GM23338 (cell line): ENCODE measurements around the gene GRIK1. TPM values are rescaled to one million over a fixed set of nuclear protein-coding genes. Genes with fewer than 3 reads are reported as not detected.

Source experiments
- ATAC-seq: fragments of 200-7000 bp; cut with Tn5 transposase; 3 replicates; pipeline ENCODE4 v1.9.1; 2020
- DNase-seq: peaks from one replicate; pipeline ENCODE4 v3.0.0-alpha.2; 2015; ENCODE audit warnings: low spot score
- H2AFZ ChIP-seq: fragments of 200-600 bp; sonication (generic); 2 replicates; pipeline ENCODE4 v1.8.0; 2016; ENCODE audit warnings: antibody characterized with exemption, mild to moderate bottlenecking, moderate library complexity
- H3F3A ChIP-seq: fragments of 200-600 bp; sonication (generic); replicated peaks from 2 replicates; pipeline ENCODE4 v1.8.0; 2017; ENCODE audit warnings: antibody characterized with exemption, mixed run types, low read depth
- H3K27ac ChIP-seq: fragments of 200-600 bp; sonication (generic); 2 replicates; pipeline ENCODE4 v1.6.1; 2016; ENCODE audit warnings: low read depth
- H3K27me3 ChIP-seq: fragments of 200-600 bp; sonication (generic); 2 replicates; pipeline ENCODE4 v1.8.0; 2016; ENCODE audit warnings: mild to moderate bottlenecking, mixed run types, moderate library complexity; ENCODE audit not compliant: insufficient read depth
- H3K36me3 ChIP-seq: fragments of 200-600 bp; sonication (generic); 2 replicates; pipeline ENCODE4 v1.8.0; 2016; ENCODE audit warnings: mild to moderate bottlenecking; ENCODE audit not compliant: insufficient read depth
- H3K4me1 ChIP-seq: fragments of 200-600 bp; sonication (generic); 2 replicates; pipeline ENCODE4 v1.8.0; 2016; ENCODE audit warnings: mild to moderate bottlenecking, moderate library complexity; ENCODE audit not compliant: insufficient read depth
- H3K4me2 ChIP-seq: fragments of 200-600 bp; sonication (generic); 2 replicates; pipeline ENCODE4 v1.7.1; 2017; ENCODE audit warnings: mixed run types
- H3K4me3 ChIP-seq: fragments of 200-600 bp; sonication (generic); 2 replicates; pipeline ENCODE4 v1.6.1; 2016; ENCODE audit warnings: mixed run types
- H3K79me2 ChIP-seq: fragments of 200-600 bp; sonication (generic); replicated peaks from 2 replicates; pipeline ENCODE4 v1.8.0; 2017; ENCODE audit warnings: mild to moderate bottlenecking; ENCODE audit not compliant: insufficient read depth
- H3K9me2 ChIP-seq: fragments of 200-600 bp; sonication (generic); 2 replicates; pipeline ENCODE4 v1.8.0; 2017; ENCODE audit not compliant: insufficient read depth
- H4K20me1 ChIP-seq: fragments of 200-600 bp; sonication (generic); replicated peaks from 2 replicates; pipeline ENCODE4 v1.8.0; 2017; ENCODE audit warnings: mild to moderate bottlenecking; ENCODE audit not compliant: insufficient read depth
- H3K27ac Mint-ChIP-seq: 2 replicates; pipeline ENCODE4 v1.8.0; 2020; ENCODE audit warnings: inconsistent platforms, mild to moderate bottlenecking, moderate library complexity, mixed read lengths
- H3K27me3 Mint-ChIP-seq: 3 replicates; pipeline ENCODE4 v1.8.0; 2022; ENCODE audit warnings: low read depth, mild to moderate bottlenecking, moderate library complexity, mixed read lengths, inconsistent platforms; ENCODE audit not compliant: insufficient read depth, poor library complexity
- H3K36me3 Mint-ChIP-seq: 3 replicates; pipeline ENCODE4 v1.8.0; 2021; ENCODE audit warnings: low read depth, mild to moderate bottlenecking, inconsistent platforms, moderate library complexity, mixed read lengths
- H3K4me1 Mint-ChIP-seq: 3 replicates; pipeline ENCODE4 v1.8.0; 2020; ENCODE audit warnings: mild to moderate bottlenecking, inconsistent platforms, mixed read lengths
- H3K4me3 Mint-ChIP-seq: 3 replicates; pipeline ENCODE4 v1.8.0; 2021; ENCODE audit warnings: moderate library complexity, mild to moderate bottlenecking, inconsistent platforms, mixed read lengths
- H3K9me3 Mint-ChIP-seq: 3 replicates; pipeline ENCODE4 v1.8.0; 2020; ENCODE audit warnings: moderate library complexity, mild to moderate bottlenecking, inconsistent platforms, mixed read lengths
- EZH2phosphoT487 ChIP-seq: fragments of 200-600 bp; sonication (generic); IDR thresholded peaks from one replicate; pipeline ENCODE4 v1.8.1; 2018; ENCODE audit warnings: antibody characterized with exemption; ENCODE audit not compliant: unreplicated experiment
- JUNB ChIP-seq: IDR thresholded peaks from one replicate; pipeline ENCODE4 v1.6.1; 2016; ENCODE audit warnings: antibody characterized with exemption; ENCODE audit not compliant: unreplicated experiment
- NANOG ChIP-seq: IDR thresholded peaks from 2 replicates; pipeline ENCODE4 v1.6.1; 2016; ENCODE audit warnings: antibody characterized with exemption, borderline replicate concordance
- STAT1 ChIP-seq: IDR thresholded peaks from one replicate; pipeline ENCODE4 v1.6.1; 2016; ENCODE audit warnings: antibody characterized with exemption; ENCODE audit not compliant: unreplicated experiment
- ZNF114 ChIP-seq: fragments of 250-450 bp; sonication (Bioruptor Pico); IDR thresholded peaks from 2 replicates; pipeline ENCODE4 v1.5.0; 2020; ENCODE audit warnings: mild to moderate bottlenecking, moderate library complexity
- polyA plus RNA-seq: library from polyadenylated mRNA; unstranded; fragments of >200 nt; fragmentation: Nextera tagmentation; extraction: Ambion mirVana; gene quantifications from 2 replicates; pipeline ENCODE4 v1.2.1, GENCODE V29; 2016
- total RNA-seq: library from RNA; depleted of rRNA; stranded (reverse); fragments of >200 nt; shearing (Covaris generic); gene quantifications from 2 replicates; pipeline ENCODE4 v1.2.3, GENCODE V29; 2014
- TF ChIP-seq, protein P1 (sequence below): IDR thresholded peaks from one replicate; pipeline ENCODE4 v1.6.1; 2018; ENCODE audit warnings: antibody characterized with exemption; ENCODE audit not compliant: unreplicated experiment
- TF ChIP-seq, protein P2 (sequence below): fragments of 250-450 bp; sonication (Bioruptor Pico); IDR thresholded peaks from 2 replicates; pipeline ENCODE4 v1.5.0; 2020; ENCODE audit warnings: mild to moderate bottlenecking, moderate library complexity
- TF ChIP-seq, protein P3 (sequence below), 2 experiments: fragments of 200-600 bp in 1 of 2; sonication (generic) in 1 of 2; conservative IDR thresholded peaks; 2 replicates each; pipeline versions ENCODE4 v1.5.1 to v1.6.1; 2016 to 2017; ENCODE audit warnings: antibody characterized with exemption in 2 of 2, low read depth in 2 of 2, mild to moderate bottlenecking in 2 of 2, moderate library complexity in 1 of 2

Gene GRIK1
- total and polyA plus RNA-seq, 2 experiments from 2014 or later, result 0.18 to 0.42 TPM

DNA sequence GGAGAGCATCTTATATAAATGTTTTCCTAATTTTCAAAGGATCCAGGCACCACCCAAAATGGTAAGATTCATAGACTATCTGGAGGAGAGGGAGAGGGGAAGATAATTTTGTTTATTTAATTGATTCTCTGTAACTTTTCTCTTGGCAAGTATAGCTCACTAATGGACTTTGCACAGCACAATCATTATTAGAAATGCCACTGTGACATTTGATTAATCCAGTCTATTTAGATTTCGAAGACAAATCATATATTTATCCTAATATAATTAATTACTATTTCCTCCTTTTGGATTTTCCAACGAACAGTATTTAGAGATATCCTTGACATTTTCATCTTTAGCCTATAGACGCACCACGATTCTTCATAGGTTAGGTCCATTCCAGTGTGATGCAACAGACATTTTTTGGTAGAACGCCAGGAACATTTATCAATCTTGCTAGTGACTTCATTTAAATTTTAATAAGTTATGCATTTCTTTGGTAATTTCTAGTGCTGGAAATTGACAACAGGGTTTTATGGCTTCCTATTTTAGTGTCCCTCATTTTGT is 152.4 kb downstream of the GRIK1 start:
- Histone ChIP-seq H3K36me3 (no peaks in the 10 kb centered on the region), H3K9me2 (no peaks in the 10 kb centered on the region), H3K27me3 (no peaks in the 10 kb centered on the region), H3F3A (no peaks in the 10 kb centered on the region), H3K79me2 (no peaks in the 10 kb centered on the region), H3K4me2 (no peak overlapping the region), H2AFZ (no peak overlapping the region), H4K20me1 (no peaks in the 10 kb centered on the region), H3K27ac (no peak overlapping the region), H3K4me3 (no peak overlapping the region), H3K4me1 (peaks cover 13% of the 10 kb centered on the region)
- ATAC-seq, result no peak
- no peaks in the 10 kb centered on the region for H3K9me3 Mint-ChIP-seq
- peaks cover 2% of the 10 kb centered on the region for H3K27me3 Mint-ChIP-seq
- peaks cover 15% of the 10 kb centered on the region for H3K4me1 Mint-ChIP-seq
- no peak for TF ChIP-seq EZH2phosphoT487
- no peak for TF ChIP-seq STAT1
- no peak overlapping the region for H3K4me3 Mint-ChIP-seq
- no peaks in the 10 kb centered on the region for H3K36me3 Mint-ChIP-seq
- no peak for DNase-seq
- no peak overlapping the region for H3K27ac Mint-ChIP-seq

DNA sequence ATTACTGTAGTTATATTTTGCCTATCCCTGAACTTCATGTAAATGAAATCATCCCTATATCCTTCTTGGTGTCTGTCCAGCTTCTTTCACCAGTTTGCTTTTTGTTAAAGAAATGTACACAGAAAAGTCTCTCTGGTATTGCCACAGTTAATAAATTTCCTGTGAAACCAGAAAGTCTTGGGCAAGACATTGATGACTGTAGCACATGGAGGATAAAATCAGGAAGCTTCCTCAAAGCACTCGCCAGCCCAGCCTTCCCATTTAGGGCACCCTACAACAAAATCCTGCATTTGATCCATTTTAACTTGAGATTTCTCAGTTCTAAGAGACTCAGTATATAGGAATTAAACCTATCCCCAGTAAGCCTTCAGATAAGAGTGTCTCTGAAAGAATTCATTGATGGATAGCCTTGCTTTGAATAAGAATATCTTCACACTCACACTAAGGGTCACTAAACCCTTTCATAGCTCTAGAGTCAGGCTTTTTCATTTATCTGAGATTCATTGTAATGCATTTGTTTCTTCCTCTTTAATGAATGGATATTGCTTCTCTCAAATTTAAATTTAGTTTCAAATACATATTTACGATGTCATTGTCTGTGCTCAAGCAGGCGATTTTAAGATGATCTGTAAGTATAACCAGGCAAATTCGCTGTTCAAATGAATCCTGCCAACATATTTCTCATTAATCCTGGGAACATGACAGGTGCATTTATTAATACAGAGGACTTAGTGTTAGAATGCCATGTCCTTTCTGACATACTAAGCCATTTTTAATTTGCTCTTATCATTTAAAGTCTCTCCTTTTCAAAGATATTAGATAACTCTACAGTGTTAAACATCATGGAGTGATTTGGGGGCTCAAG is 153.1 kb downstream of the GRIK1 start:
- Mint-ChIP-seq H3K36me3 (no peaks in the 10 kb centered on the region), H3K4me3 (no peak overlapping the region), H3K27ac (no peak overlapping the region), H3K4me1 (peaks cover 15% of the 10 kb centered on the region), H3K9me3 (no peaks in the 10 kb centered on the region), H3K27me3 (peaks cover 2% of the 10 kb centered on the region)
- Histone ChIP-seq H3F3A (no peaks in the 10 kb centered on the region), H3K79me2 (no peaks in the 10 kb centered on the region), H2AFZ (no peak overlapping the region), H3K27me3 (no peaks in the 10 kb centered on the region), H3K4me1 (peaks cover 13% of the 10 kb centered on the region), H3K9me2 (no peaks in the 10 kb centered on the region), H3K4me3 (no peak overlapping the region), H3K27ac (no peak overlapping the region), H4K20me1 (no peaks in the 10 kb centered on the region), H3K4me2 (peak overlapping the region; percentile 14), H3K36me3 (no peaks in the 10 kb centered on the region)
- ATAC-seq (peak; percentile 46; the same call in 2 of the 3 replicates), DNase-seq (no peak)
- TF ChIP-seq, protein P1, sequence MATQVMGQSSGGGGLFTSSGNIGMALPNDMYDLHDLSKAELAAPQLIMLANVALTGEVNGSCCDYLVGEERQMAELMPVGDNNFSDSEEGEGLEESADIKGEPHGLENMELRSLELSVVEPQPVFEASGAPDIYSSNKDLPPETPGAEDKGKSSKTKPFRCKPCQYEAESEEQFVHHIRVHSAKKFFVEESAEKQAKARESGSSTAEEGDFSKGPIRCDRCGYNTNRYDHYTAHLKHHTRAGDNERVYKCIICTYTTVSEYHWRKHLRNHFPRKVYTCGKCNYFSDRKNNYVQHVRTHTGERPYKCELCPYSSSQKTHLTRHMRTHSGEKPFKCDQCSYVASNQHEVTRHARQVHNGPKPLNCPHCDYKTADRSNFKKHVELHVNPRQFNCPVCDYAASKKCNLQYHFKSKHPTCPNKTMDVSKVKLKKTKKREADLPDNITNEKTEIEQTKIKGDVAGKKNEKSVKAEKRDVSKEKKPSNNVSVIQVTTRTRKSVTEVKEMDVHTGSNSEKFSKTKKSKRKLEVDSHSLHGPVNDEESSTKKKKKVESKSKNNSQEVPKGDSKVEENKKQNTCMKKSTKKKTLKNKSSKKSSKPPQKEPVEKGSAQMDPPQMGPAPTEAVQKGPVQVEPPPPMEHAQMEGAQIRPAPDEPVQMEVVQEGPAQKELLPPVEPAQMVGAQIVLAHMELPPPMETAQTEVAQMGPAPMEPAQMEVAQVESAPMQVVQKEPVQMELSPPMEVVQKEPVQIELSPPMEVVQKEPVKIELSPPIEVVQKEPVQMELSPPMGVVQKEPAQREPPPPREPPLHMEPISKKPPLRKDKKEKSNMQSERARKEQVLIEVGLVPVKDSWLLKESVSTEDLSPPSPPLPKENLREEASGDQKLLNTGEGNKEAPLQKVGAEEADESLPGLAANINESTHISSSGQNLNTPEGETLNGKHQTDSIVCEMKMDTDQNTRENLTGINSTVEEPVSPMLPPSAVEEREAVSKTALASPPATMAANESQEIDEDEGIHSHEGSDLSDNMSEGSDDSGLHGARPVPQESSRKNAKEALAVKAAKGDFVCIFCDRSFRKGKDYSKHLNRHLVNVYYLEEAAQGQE, result no peak
- TF ChIP-seq ZNF114 (CRISPR knock-in tag) (no peak), STAT1 (no peak), NANOG (no peak), EZH2phosphoT487 (no peak), JUNB (no peak)
- TF ChIP-seq, protein P2, sequence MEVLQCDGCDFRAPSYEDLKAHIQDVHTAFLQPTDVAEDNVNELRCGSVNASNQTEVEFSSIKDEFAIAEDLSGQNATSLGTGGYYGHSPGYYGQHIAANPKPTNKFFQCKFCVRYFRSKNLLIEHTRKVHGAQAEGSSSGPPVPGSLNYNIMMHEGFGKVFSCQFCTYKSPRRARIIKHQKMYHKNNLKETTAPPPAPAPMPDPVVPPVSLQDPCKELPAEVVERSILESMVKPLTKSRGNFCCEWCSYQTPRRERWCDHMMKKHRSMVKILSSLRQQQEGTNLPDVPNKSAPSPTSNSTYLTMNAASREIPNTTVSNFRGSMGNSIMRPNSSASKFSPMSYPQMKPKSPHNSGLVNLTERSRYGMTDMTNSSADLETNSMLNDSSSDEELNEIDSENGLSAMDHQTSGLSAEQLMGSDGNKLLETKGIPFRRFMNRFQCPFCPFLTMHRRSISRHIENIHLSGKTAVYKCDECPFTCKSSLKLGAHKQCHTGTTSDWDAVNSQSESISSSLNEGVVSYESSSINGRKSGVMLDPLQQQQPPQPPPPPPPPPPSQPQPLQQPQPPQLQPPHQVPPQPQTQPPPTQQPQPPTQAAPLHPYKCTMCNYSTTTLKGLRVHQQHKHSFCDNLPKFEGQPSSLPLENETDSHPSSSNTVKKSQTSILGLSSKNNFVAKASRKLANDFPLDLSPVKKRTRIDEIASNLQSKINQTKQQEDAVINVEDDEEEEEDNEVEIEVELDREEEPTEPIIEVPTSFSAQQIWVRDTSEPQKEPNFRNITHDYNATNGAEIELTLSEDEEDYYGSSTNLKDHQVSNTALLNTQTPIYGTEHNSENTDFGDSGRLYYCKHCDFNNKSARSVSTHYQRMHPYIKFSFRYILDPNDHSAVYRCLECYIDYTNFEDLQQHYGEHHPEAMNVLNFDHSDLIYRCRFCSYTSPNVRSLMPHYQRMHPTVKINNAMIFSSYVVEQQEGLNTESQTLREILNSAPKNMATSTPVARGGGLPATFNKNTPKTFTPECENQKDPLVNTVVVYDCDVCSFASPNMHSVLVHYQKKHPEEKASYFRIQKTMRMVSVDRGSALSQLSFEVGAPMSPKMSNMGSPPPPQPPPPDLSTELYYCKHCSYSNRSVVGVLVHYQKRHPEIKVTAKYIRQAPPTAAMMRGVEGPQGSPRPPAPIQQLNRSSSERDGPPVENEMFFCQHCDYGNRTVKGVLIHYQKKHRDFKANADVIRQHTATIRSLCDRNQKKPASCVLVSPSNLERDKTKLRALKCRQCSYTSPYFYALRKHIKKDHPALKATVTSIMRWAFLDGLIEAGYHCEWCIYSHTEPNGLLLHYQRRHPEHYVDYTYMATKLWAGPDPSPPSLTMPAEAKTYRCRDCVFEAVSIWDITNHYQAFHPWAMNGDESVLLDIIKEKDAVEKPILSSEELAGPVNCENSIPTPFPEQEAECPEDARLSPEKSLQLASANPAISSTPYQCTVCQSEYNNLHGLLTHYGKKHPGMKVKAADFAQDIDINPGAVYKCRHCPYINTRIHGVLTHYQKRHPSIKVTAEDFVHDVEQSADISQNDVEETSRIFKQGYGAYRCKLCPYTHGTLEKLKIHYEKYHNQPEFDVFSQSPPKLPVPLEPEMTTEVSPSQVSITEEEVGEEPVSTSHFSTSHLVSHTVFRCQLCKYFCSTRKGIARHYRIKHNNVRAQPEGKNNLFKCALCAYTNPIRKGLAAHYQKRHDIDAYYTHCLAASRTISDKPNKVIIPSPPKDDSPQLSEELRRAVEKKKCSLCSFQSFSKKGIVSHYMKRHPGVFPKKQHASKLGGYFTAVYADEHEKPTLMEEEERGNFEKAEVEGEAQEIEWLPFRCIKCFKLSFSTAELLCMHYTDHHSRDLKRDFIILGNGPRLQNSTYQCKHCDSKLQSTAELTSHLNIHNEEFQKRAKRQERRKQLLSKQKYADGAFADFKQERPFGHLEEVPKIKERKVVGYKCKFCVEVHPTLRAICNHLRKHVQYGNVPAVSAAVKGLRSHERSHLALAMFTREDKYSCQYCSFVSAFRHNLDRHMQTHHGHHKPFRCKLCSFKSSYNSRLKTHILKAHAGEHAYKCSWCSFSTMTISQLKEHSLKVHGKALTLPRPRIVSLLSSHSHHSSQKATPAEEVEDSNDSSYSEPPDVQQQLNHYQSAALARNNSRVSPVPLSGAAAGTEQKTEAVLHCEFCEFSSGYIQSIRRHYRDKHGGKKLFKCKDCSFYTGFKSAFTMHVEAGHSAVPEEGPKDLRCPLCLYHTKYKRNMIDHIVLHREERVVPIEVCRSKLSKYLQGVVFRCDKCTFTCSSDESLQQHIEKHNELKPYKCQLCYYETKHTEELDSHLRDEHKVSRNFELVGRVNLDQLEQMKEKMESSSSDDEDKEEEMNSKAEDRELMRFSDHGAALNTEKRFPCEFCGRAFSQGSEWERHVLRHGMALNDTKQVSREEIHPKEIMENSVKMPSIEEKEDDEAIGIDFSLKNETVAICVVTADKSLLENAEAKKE (CRISPR knock-in tag), result no peak
- TF ChIP-seq, protein P3, sequence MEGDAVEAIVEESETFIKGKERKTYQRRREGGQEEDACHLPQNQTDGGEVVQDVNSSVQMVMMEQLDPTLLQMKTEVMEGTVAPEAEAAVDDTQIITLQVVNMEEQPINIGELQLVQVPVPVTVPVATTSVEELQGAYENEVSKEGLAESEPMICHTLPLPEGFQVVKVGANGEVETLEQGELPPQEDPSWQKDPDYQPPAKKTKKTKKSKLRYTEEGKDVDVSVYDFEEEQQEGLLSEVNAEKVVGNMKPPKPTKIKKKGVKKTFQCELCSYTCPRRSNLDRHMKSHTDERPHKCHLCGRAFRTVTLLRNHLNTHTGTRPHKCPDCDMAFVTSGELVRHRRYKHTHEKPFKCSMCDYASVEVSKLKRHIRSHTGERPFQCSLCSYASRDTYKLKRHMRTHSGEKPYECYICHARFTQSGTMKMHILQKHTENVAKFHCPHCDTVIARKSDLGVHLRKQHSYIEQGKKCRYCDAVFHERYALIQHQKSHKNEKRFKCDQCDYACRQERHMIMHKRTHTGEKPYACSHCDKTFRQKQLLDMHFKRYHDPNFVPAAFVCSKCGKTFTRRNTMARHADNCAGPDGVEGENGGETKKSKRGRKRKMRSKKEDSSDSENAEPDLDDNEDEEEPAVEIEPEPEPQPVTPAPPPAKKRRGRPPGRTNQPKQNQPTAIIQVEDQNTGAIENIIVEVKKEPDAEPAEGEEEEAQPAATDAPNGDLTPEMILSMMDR (conservative IDR thresholded peaks at IDR 0.05; ENCODE audit: low read depth in 2 of 2), result no peak
